Vein endothelial cell (primary cell): ENCODE results near the gene UHRF1. TPM values are rescaled to one million over a fixed set of nuclear protein-coding genes. Genes with fewer than 3 reads are reported as not detected.

Experiments
- small RNA-seq: library from RNA; depleted of rRNA; stranded (forward); fragments of <200 nt; gene quantifications from one replicate; pipeline ENCODE3, GENCODE V24; 2012
- total RNA-seq: library from RNA; depleted of rRNA; stranded (reverse); fragments of >200 nt; gene quantifications from 2 replicates; pipeline ENCODE4 v1.2.3, GENCODE V29; 2012

The UHRF1 gene
- total RNA-seq = 19.3 and 32.4 TPM in 2 replicates

DNA sequence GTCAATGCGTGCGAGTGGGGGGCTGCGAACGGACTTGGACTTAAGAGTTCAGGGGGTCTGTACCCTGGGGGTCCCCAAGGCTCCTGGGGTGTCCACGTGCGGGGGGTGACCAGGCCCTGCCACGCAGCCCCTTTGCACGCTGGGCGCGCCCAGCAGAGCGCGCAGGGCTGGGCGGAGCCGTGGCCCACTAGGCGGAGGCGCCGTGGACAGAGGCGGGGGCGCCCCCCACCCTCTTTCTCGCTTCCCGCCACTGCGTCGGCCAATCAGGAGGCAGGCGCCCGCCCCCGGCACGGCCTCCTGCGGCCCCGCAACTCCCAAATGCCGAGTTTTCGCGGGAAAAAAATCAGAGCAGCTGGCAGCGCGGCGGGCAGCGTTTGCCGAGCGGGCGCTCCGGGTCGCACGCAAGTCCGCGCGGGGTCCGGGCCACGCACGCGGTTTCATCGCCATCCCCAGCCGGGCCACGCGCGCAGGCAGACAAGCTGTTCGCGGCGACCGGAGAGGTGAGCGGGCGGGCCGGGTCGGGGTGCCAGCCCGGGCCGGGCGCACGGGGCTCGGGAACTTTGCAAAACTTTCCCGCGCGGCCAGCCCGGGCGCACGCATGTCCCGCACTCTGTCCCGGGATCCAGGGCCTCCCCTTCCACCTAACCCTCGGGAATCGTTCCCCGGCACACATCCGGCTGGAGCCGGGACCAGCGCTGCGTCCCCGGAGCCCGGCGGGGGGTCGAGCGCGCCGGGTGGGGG lies at the start of gene UHRF1:
UHRF1 (plus strand) TSS at position 346 of the 741 bp plus-strand sequence. CDS start 1,385 bp downstream, outside the sequence.

DNA sequence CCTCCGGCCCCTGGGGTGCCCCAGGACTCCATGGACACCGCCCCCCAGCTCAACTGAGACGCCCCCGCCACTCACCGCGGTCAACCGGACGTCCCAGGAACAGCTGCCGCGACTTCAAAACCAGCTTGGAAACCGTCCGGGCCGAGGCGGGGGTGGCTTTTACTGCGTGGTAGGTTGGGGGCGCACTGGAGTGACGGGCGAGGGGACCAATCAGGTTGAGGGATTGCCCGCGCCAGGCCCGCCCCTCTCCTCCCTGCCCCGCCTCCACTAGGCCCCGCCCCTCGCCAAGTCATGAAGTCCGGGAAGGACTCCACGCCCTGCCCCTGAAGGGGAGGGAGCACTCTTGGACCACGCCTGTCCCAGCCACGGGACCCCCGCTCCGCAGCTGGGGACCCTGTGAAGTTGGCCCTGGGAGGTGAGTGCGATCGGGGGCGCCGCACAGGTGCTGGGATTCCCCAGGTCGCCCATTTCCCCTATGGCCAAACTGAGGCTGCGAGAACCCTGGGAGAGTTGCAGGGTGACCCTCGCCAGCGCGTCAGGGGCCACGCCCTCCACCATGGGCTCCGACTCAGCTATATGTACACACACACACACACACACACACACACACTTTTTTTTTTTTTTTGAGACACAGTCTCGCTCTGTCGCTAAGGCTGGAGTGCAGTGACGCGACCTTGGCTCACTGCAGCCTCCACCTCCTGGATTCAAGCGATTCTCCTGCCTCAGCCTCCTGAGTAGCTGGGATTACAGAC lies 41.6 kb upstream of the UHRF1 start, which contains the start of gene PLIN3:
PLIN3 (minus strand) TSS at position 134 of the 752 bp plus-strand sequence. CDS start 6,273 bp downstream, outside the sequence.

DNA sequence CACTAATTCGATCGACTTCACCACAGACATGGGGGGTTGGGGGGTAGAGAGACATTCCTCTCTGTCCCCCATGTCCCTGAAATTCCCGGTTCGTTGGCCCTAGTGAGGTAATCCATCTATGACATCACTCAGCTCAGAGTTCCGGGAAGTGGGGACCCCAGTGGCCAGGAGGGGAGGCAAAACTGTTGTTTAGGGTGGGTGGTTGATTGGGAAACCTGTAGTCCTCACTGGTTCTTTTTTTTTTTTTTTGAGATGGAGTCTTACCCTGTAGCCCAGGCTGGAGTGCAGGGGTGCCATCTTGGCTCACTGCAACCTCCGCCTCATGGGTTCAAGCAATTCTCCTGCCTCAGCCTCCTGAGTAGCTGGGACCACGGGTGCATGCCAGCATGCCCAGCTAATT lies 6.5 kb upstream of the UHRF1 start, which contains the start of gene ARRDC5:
ARRDC5 (minus strand) TSS at position 101 of the 400 bp plus-strand sequence; CDS start at position 30, 71 bp downstream.

DNA sequence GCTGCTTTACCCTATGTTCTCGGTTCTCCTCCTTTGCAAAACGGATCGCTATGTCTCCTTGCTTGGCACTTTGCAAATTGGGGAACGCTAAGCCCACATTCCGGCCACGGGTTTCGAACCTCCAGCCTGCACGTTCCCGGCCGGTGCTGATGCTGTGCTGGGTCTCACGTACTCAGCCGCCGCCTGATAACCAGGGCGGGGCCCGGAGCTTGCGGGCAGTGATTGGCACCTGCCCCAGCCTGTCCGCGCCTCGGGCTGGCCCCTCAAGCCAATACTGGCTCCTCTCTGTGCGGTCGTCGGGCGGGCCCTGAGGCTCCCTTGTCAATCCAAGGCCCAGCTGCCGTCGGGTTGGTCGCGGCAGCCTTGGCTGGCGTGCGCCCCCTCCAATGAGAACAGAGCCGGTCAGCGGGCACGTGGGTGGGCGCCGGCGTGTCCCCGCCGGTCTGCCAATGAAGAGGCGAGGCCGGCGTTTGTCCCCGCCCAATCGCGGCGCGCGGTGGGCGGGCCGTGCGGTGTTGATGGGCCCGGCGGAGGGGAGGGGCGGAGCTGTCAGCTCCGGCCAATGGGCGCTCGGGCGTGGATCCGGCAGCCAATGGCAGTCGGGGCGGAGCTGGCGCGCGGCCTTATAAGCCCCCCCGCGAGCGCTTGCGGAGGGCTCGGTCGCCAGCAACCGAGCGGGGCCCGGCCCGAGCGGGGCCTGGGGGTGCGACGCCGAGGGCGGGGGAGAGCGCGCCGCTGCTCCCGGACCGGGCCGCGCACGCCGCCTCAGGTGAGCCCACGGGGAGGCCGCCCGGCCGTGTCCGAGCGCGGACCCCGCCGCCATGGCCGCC lies 59.4 kb downstream of the UHRF1 start, which contains the start of gene KDM4B:
KDM4B (plus strand) TSS at position 652 of the 830 bp plus-strand sequence. CDS start 63,778 bp downstream, outside the sequence.

Small RNA genes within 50 kb of the gene (small RNA-seq; reads per million reads assigned to genes)
- 0.13 reads per million for gene MIR4747

Other genes with a start within 250 kb of the UHRF1 start
- 165 and 194 TPM in 2 replicates for gene MYDGF, start 239.2 kb upstream of the UHRF1 start, total RNA-seq
- gene DPP9, start 185.7 kb upstream of the UHRF1 start, total RNA-seq = 52.9 and 68.2 TPM in 2 replicates
- 17.6 and 19.3 TPM in 2 replicates for gene FEM1A, start 117.8 kb upstream of the UHRF1 start, total RNA-seq
- 5.5 and 6.5 TPM in 2 replicates for gene TICAM1, start 77.8 kb upstream of the UHRF1 start, total RNA-seq
- gene PLIN3, start 41.8 kb upstream of the UHRF1 start, total RNA-seq = 109 and 124 TPM in 2 replicates
- gene ARRDC5, start 6.6 kb upstream of the UHRF1 start, total RNA-seq = 0.10 TPM in 1 of 2 replicates, not detected in the other
- 23.5 and 26.5 TPM in 2 replicates for gene KDM4B, start 59.6 kb downstream of the UHRF1 start, total RNA-seq